GM18505 (cell line): Measurements from ENCODE around the gene TCEA2.
"Not testable (repeated sequence)": the region's sequence is repeated elsewhere in the genome, so short reads cannot be mapped to it uniquely, and the experiment has no call there.

Experiments used
- ATAC-seq: cut with Tn5 transposase; IDR thresholded peaks from one replicate; pipeline ENCODE4 v1.9.1; 2021; ENCODE audit not compliant: unreplicated experiment
- POLR2A ChIP-seq: IDR thresholded peaks from 4 replicates; pipeline ENCODE4 v1.6.1; 2011; ENCODE audit warnings: borderline replicate concordance; ENCODE audit not compliant: insufficient read depth, insufficient read length; ENCODE audit errors: extremely low read depth

The TCEA2 gene

DNA sequence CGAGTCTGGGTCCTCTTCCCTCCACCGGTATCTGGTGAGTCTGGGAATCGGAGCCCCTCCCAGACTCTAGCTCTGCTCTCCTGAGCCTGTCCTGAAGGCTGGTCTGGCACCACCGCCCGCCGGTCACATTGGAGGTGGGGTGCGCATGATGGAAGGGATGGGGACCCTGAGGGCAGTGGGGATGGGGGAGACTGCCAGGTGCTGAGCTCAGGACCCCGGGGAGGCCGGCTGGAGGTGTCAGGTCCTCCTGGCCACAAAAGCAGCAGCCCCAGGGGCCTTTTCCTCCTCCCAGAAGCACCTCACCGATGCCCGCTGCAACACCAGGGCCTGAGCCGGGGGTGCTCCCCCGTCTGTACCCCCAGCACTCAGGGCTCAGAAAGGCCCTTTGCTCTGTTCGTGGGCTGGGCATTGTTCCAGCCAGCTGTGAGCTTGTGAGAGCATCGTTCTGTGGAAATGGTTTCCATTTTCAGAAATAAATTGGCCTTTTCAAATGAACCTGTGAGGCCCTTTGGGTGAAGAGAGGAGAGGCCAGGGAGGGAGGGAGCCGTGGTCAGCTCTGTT, 46.9 kb downstream of the TCEA2 start:
- ATAC-seq: no peak
- TF ChIP-seq POLR2A: no peak

DNA sequence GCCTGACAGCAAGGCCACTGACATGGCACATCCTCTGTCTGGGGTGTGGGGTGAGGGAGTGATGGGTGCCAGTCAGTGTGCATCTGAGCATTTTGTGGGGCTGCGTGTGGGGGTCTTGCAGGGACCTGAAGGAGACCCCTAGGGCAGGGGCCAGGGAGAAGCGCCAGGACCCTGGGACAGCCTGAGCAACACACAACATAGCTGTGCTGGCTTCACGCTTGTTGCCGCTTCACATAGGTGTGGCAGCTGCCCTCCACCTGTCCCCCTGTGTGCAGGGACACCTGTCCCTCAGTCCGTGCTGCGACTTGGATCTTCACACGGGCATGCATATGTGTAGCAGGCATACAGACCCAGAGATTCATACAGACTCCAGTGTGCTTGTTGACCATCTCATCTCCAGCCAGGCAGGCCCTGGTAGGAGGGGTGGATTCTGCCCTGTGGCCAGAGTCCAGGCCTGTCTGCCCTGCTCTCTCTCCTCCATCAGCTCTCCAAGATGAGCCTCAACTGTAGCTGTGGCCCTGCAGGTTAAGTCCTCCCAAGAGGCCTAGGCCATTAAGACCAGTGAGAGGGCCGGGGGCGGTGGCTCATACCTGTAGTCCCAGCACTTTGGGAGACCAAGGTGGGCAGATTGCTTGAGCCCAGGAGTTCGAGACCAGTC, 47.5 kb downstream of the TCEA2 start:
- TF ChIP-seq POLR2A: no peak
- no peak for ATAC-seq

DNA sequence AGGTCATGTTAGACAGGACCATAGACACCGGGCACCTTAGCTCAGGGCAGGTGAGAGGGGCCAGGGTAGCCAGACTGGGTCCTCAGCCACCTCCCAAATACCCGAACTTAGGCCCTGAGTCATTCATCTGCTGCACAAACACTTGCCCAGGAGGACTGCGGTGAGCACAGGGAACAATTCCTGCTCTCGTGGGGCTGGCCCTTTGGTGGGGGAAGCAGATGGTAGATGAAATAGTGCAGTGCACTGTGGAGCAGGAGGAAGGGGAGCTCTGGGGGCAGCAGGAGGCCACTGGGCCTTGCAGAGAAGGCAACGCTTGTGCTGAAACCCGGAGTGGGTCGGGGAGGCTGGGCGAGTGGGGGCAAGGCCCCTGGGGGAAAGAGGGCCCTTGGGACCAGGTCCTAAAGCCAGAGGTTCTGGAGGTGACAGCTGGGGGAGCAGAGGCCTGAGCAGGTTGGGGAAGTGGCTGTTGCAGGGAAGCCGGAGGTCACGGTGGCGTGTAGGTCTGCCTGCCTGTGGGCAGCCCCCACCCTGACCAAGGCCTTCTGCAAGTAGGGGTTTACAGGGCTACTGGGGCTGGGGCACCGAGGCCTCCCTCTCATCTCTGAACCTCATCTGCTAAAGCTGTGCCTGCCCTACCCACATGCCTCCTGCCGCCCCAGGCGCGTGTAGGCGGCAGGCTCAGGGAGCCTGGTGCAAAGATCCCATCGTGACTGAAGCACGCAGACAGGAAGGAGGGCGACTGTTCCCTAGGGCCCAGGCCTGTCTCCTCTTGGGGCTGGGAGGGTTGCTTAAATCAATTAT, 49.0 kb downstream of the TCEA2 start:
- TF ChIP-seq POLR2A: no peak
- ATAC-seq: no peak

GRCh38 chr20:64112691-64113443, 49.9 kb downstream of the TCEA2 start:
- TF ChIP-seq POLR2A: no peak
- ATAC-seq: no peak

DNA sequence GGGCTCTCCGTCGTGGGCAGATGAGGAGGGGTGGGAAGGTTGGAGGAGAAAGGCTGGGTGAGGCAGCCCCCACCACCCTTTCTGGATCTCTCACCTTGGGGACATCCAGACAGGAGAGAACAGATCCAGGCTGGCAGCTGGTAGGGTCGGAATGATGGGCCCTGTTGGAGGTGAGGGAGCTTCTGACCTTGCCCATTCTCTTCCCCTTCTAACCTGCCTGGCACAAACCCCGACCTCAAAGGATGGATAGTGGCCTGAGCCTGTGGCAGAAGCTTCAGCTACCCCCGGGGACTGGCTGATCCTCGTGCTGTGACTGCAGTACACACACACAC, 50.4 kb downstream of the TCEA2 start:
- TF ChIP-seq POLR2A: no peak
- no peak for ATAC-seq

- no peak for TF ChIP-seq POLR2A
- ATAC-seq: no peak
Observed at GRCh38 chr20:64113796-64114355, 50.9 kb downstream of the TCEA2 start.

DNA sequence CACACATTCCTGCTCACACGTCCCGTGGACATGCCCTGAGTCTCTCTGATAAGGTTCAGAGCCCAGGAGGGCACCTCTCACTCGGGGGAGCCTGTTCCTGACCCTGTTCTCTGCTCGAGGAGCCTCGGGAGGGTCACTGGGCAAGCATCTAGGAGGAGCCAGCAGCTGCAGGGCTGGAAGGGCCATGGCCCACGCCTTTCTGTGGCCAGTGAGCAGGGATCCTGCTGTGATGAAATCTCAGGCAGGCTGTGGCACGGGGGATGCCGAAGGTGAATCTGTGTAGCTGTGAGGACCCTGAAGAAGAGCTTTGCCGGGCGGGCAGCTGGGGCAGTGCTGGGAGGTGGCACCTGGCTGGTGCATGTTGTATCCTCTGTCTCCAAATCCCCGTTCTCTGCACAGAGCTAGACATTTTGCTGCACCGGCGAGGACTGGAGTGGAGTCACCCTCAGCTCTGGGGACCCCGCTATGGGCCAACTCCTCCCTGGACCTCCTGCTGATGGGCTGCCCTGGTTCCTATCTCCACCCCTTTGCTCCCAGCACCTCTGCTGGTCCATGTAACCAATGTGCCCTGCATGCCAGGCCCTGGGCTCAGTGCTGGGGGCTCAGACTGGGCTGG, 51.5 kb downstream of the TCEA2 start:
- TF ChIP-seq POLR2A: no peak
- no peak for ATAC-seq

- no peak for TF ChIP-seq POLR2A
Observed at GRCh38 chr20:64115171-64115911, 52.3 kb downstream of the TCEA2 start.

GRCh38 chr20:64116016-64116415, 53.0 kb downstream of the TCEA2 start:
- no peak for TF ChIP-seq POLR2A

More at GRCh38 chr20:64115171-64115911, 52.3 kb downstream of the TCEA2 start:
- no peak for ATAC-seq

GRCh38 chr20:64116541-64117431, 53.8 kb downstream of the TCEA2 start:
- ATAC-seq: no peak

More at GRCh38 chr20:64116016-64116415, 53.0 kb downstream of the TCEA2 start:
- ATAC-seq: no peak

DNA sequence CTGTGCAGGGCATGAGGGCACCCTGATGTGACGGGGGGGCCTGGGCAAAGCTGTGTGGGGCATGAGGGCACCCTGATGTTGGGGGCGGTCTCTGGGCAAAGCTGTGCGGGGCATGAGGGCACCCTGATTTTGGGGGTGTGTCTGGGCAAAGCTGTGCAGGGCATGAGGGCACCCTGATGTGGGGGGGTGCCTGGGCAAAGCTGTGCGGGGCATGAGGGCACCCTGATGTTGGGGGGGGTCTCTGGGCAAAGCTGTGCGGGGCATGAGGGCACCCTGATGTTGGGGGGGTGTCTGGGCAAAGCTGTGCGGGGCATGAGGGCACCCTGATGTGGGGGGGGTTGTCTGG, 54.4 kb downstream of the TCEA2 start:
- not testable (repeated sequence) for ATAC-seq

More at GRCh38 chr20:64116541-64117431, 53.8 kb downstream of the TCEA2 start:
- TF ChIP-seq POLR2A: no peak
